Measurements from ENCODE around the gene ZBTB25.

Gene ZBTB25, protein sequence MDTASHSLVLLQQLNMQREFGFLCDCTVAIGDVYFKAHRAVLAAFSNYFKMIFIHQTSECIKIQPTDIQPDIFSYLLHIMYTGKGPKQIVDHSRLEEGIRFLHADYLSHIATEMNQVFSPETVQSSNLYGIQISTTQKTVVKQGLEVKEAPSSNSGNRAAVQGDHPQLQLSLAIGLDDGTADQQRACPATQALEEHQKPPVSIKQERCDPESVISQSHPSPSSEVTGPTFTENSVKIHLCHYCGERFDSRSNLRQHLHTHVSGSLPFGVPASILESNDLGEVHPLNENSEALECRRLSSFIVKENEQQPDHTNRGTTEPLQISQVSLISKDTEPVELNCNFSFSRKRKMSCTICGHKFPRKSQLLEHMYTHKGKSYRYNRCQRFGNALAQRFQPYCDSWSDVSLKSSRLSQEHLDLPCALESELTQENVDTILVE

DNA sequence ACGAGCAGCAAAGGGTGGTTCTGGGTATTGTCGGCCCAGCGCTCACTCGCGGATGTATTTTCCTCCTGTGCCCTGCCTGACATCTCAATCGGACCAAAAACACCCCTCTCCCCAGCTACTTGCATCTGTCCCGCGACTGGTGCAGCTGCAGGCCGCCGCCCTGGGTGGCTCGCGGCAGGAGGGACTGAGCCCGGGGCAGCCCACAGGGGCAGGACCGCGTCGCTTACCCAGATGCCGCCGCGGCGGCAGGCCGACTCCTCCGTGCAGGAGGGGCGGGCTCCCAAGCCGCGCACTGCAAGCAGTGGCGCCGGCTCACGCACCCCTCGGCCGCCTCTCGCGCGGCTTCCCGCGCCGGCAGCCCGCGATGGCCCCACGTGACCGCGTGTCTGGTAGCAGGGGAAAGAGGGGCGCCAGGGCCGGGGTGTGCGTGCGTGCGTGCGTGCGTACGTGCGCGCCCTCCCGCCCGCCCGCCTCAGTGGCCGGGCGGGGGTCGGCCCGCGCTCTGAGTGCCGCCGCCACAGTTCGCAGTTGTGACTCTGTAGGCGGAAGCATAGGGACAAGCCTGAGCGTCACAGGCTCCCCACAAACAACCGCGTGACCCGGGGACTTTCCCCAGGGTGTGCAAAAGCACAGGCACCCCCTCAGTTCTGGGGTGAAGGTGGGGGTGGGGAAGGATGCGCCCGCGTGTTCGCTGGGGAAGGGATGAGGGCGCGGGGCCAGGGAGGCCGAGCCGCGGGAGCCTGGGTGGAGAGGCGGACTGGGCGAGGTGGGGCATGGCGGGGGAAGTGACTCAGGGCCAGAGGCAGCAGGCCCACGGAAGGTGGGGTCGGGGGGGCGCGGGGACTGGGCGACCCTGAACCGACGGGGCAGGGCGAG, at the start of gene ZBTB25:
Gene ZBTB25 (minus strand): TSS at position 405 of the 876 bp plus-strand sequence. CDS start 13,305 bp downstream, outside the sequence.
- H3K27ac ChIP-seq (ENCODE audit: low read length): peak within 1 kb of the TSS; percentile 99
- H3K36me3 ChIP-seq (ENCODE audit: control insufficient read depth in 2 of 2, insufficient read depth in 2 of 2, low read length in 2 of 2): no peaks in the 10 kb centered on the region
- H3K9me3 ChIP-seq (ENCODE audit: control insufficient read depth in 2 of 2, low read length in 2 of 2): no peaks in the 10 kb centered on the region
- peak within 1 kb of the TSS; percentile 93 to 96 for H3K9ac ChIP-seq (ENCODE audit: low read length in 2 of 2)
- H3K27me3 ChIP-seq (ENCODE audit: control insufficient read depth in 1 of 2, insufficient read depth in 2 of 2, low read length in 2 of 2): no peaks in the 10 kb centered on the region
- peaks cover 21% of the 10 kb centered on the region for H3K4me1 ChIP-seq (ENCODE audit: control insufficient read depth, insufficient read depth, low read length)
- H3K4me3 ChIP-seq (ENCODE audit: low read length in 2 of 2): peak within 1 kb of the TSS; percentile 66 to 93

DNA sequence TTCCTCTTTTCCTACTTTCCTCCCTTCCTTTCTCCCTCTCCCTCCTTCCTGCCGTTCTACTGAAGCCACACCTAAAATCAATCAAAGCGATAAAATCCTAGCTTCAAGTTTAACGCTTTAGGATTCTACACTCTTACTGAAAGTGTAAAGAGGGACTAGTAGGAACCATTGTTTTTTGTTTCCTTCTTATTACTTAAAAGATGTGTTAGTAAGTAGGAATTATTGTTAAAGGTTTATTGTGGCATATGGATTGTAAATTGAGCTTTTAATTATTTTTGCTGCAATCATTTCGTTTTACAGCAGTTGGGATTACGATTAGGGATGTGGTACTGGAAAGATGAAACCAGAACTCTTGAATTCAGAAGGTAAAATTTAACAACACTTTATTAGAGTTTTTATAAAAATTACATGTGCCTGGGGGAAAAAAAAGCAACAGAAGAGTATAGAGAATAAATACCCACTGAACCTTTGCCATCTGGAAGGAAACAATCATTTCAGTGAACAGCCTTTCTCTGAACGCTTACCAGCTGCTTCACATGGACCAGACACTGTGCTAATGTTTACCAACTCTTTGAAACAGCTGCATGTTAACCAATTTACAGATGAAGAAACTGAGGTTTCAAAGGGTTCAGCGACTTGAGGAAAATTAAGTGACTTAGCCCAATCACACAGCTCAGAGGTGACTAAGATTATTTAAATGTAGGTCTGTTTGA, 47.1 kb upstream of the ZBTB25 start:
- Histone ChIP-seq H3K9ac (ENCODE audit: low read length in 2 of 2) (no peak overlapping the region), H3K4me3 (ENCODE audit: low read length in 2 of 2) (no peak overlapping the region), H3K4me1 (ENCODE audit: control insufficient read depth, insufficient read depth, low read length) (peaks cover 7% of the 10 kb centered on the region), H3K27ac (ENCODE audit: low read length) (no peak overlapping the region), H3K27me3 (ENCODE audit: control insufficient read depth in 1 of 2, insufficient read depth in 2 of 2, low read length in 2 of 2) (peaks cover 0 to 3% of the 10 kb centered on the region in 2 donors), H3K36me3 (ENCODE audit: control insufficient read depth in 2 of 2, insufficient read depth in 2 of 2, low read length in 2 of 2) (no peaks in the 10 kb centered on the region), H3K9me3 (ENCODE audit: control insufficient read depth in 2 of 2, low read length in 2 of 2) (no peaks in the 10 kb centered on the region)

DNA sequence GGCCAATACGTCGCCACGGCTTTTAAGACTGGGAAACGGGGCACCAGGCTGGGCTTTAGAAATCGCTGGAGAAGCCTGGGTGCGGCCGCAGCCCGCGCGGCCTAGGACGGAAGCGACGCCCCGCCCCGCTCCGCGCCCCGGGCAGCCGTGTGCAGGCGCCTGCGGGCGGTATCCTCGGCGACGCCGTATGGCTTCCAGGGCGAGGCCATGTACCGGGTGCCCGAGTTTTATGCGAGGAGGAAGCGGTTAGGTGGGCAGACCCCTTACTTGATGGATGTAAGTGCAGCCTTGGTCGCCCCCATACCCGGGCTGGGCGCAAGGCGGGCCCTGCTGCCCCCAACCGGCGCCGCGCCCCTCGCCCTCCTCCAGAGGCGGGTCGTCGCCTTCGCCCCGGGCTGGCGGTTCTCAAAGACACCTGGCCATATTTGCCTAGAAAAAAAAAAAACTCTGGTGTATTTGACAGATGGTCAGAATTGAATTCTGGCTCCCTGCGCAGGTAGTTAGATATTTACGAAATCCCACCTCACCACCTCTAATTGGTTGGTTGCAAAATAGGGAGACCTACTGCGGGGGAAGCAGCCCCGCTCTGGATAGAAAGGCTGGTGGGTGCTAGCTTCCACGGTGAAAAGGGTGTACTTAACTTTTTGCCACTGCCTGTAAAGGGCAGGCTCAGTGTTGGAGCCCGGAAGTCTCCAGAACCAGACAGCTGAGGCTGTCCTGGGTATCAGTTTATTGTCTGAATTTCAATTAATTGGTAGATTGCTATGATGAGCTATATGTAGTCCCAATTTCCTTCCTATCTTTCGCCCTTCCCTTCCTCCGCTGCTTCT, 46.4 kb upstream of the ZBTB25 start, which contains the start of gene PPP1R36:
Gene PPP1R36 (plus strand): TSS at position 171 of the 830 bp plus-strand sequence. CDS start 37 bp downstream, at position 208.
- peaks cover 7% of the 10 kb centered on the region for H3K4me1 ChIP-seq (ENCODE audit: control insufficient read depth, insufficient read depth, low read length)
- peak within 1 kb of the TSS; percentile 46 to 66 for H3K4me3 ChIP-seq (ENCODE audit: low read length in 2 of 2)
- H3K27ac ChIP-seq (ENCODE audit: low read length): no peak within 1 kb of the TSS
- no peaks in the 10 kb centered on the region for H3K9me3 ChIP-seq (ENCODE audit: control insufficient read depth in 2 of 2, low read length in 2 of 2)
- H3K36me3 ChIP-seq (ENCODE audit: control insufficient read depth in 2 of 2, insufficient read depth in 2 of 2, low read length in 2 of 2): no peaks in the 10 kb centered on the region
- peaks cover 0 to 3% of the 10 kb centered on the region in 2 donors for H3K27me3 ChIP-seq (ENCODE audit: control insufficient read depth in 1 of 2, insufficient read depth in 2 of 2, low read length in 2 of 2)
- H3K9ac ChIP-seq (ENCODE audit: low read length in 2 of 2): peak within 1 kb of the TSS in 1 of 2 donors; percentile 29

DNA sequence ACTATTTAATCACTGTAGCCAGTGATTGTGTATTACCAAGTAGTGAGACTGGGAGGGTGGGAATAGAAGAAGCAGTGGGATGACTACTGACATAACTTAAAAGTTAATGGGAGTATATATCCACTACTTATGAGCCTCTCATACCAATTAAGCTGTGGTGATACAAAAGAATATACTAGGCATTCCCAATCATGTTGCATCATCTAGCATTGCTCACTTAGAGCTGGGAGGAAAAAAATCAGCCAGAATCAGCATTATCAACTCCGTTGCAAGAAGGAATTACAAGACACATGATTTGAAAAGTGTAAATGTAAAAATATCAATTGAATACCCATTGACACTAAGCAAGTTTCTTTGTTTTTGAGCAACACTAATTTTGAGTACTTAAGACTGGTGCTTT, 45.4 kb upstream of the ZBTB25 start:
- H3K27me3 ChIP-seq (ENCODE audit: control insufficient read depth in 1 of 2, insufficient read depth in 2 of 2, low read length in 2 of 2): peaks cover 0 to 3% of the 10 kb centered on the region in 2 donors
- H3K9me3 ChIP-seq (ENCODE audit: control insufficient read depth in 2 of 2, low read length in 2 of 2): no peaks in the 10 kb centered on the region
- H3K27ac ChIP-seq (ENCODE audit: low read length): no peak overlapping the region
- no peak overlapping the region for H3K9ac ChIP-seq (ENCODE audit: low read length in 2 of 2)
- H3K4me3 ChIP-seq (ENCODE audit: low read length in 2 of 2): no peak overlapping the region
- H3K36me3 ChIP-seq (ENCODE audit: control insufficient read depth in 2 of 2, insufficient read depth in 2 of 2, low read length in 2 of 2): no peaks in the 10 kb centered on the region
- peaks cover 7% of the 10 kb centered on the region for H3K4me1 ChIP-seq (ENCODE audit: control insufficient read depth, insufficient read depth, low read length)

DNA sequence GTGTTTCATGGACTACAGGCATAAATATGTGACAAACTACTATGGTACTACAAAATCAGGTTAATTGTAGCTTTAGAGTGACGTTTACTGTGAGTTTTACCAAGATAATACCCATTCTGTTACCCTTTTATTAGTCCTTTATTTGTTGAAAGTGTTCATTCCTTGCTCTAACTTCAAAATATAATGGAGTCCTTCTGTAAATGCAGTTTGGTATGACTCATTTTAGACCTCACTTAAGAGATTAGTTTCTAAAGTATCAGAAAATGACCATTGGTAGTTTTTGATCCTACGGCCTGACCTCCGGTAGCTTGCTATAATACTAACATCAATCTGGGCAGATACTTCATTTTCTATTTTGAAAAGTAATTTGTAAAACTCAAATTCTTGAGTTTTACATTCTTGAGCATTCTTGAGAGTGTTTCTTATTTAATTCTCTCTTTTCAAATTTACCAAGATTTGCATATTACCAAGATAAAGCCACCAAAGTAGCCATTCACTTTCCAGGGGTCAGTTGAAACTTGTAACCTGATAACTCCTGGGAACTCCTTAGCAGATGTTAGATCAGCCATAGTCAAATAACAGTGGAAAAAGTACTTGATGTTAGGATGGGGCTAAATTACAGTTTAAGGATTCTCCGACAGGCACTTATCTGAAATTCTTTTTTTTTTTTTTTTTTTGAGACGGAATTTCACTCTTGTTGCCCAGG, 41.1 kb upstream of the ZBTB25 start:
- Histone ChIP-seq H3K36me3 (ENCODE audit: control insufficient read depth in 2 of 2, insufficient read depth in 2 of 2, low read length in 2 of 2) (no peaks in the 10 kb centered on the region), H3K27ac (ENCODE audit: low read length) (no peak overlapping the region), H3K4me3 (ENCODE audit: low read length in 2 of 2) (no peak overlapping the region), H3K9ac (ENCODE audit: low read length in 2 of 2) (no peak overlapping the region), H3K9me3 (ENCODE audit: control insufficient read depth in 2 of 2, low read length in 2 of 2) (no peaks in the 10 kb centered on the region), H3K27me3 (ENCODE audit: control insufficient read depth in 1 of 2, insufficient read depth in 2 of 2, low read length in 2 of 2) (no peaks in the 10 kb centered on the region), H3K4me1 (ENCODE audit: control insufficient read depth, insufficient read depth, low read length) (peaks cover 14% of the 10 kb centered on the region)

DNA sequence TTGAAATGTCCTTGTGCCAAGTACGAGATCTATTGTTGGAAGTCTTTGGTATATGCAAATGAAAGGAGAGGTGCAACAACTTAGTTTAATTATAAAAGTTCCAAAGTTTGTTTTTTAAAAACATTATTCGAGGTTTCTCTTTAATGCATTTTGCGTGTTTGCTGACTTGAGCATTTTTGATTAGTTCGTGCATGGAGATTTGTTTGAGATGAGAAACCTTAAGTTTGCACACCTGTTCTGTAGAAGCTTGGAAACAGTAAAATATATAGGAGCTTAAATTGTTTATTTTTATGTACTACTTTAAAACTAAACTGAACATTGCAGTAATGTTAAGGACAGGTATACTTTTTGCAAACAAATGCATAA, 39.2 kb upstream of the ZBTB25 start:
- Histone ChIP-seq H3K27ac (ENCODE audit: low read length) (no peak overlapping the region), H3K9ac (ENCODE audit: low read length in 2 of 2) (no peak overlapping the region)

DNA sequence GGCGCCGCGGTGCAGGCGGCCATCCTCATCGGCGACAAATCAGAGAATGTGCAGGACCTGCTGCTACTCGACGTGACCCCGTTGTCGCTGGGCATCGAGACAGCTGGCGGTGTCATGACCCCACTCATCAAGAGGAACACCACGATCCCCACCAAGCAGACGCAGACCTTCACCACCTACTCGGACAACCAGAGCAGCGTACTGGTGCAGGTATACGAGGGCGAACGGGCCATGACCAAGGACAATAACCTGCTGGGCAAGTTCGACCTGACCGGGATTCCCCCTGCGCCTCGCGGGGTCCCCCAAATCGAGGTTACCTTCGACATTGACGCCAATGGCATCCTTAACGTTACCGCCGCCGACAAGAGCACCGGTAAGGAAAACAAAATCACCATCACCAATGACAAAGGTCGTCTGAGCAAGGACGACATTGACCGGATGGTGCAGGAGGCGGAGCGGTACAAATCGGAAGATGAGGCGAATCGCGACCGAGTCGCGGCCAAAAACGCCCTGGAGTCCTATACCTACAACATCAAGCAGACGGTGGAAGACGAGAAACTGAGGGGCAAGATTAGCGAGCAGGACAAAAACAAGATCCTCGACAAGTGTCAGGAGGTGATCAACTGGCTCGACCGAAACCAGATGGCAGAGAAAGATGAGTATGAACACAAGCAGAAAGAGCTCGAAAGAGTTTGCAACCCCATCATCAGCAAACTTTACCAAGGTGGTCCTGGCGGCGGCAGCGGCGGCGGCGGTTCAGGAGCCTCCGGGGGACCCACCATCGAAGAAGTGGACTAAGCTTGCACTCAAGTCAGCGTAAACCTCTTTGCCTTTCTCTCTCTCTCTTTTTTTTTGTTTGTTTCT, 38.6 kb upstream of the ZBTB25 start:
- Histone ChIP-seq H3K4me1 (ENCODE audit: control insufficient read depth, insufficient read depth, low read length) (peaks cover 18% of the 10 kb centered on the region), H3K4me3 (ENCODE audit: low read length in 2 of 2) (peak overlapping the region; percentile 81), H3K27ac (ENCODE audit: low read length) (no peak overlapping the region), H3K27me3 (ENCODE audit: control insufficient read depth in 1 of 2, insufficient read depth in 2 of 2, low read length in 2 of 2) (no peaks in the 10 kb centered on the region), H3K36me3 (ENCODE audit: control insufficient read depth in 2 of 2, insufficient read depth in 2 of 2, low read length in 2 of 2) (no peaks in the 10 kb centered on the region), H3K9me3 (ENCODE audit: control insufficient read depth in 2 of 2, low read length in 2 of 2) (no peaks in the 10 kb centered on the region), H3K9ac (ENCODE audit: low read length in 2 of 2) (peak overlapping the region in 1 of 2 donors; percentile 53)

More for the DNA sequence above, 39.2 kb upstream of the ZBTB25 start:
- Histone ChIP-seq H3K9me3 (ENCODE audit: control insufficient read depth in 2 of 2, low read length in 2 of 2) (no peaks in the 10 kb centered on the region), H3K4me1 (ENCODE audit: control insufficient read depth, insufficient read depth, low read length) (peaks cover 18% of the 10 kb centered on the region), H3K27me3 (ENCODE audit: control insufficient read depth in 1 of 2, insufficient read depth in 2 of 2, low read length in 2 of 2) (no peaks in the 10 kb centered on the region), H3K4me3 (ENCODE audit: low read length in 2 of 2) (peak overlapping the region; percentile 81), H3K36me3 (ENCODE audit: control insufficient read depth in 2 of 2, insufficient read depth in 2 of 2, low read length in 2 of 2) (no peaks in the 10 kb centered on the region)

DNA sequence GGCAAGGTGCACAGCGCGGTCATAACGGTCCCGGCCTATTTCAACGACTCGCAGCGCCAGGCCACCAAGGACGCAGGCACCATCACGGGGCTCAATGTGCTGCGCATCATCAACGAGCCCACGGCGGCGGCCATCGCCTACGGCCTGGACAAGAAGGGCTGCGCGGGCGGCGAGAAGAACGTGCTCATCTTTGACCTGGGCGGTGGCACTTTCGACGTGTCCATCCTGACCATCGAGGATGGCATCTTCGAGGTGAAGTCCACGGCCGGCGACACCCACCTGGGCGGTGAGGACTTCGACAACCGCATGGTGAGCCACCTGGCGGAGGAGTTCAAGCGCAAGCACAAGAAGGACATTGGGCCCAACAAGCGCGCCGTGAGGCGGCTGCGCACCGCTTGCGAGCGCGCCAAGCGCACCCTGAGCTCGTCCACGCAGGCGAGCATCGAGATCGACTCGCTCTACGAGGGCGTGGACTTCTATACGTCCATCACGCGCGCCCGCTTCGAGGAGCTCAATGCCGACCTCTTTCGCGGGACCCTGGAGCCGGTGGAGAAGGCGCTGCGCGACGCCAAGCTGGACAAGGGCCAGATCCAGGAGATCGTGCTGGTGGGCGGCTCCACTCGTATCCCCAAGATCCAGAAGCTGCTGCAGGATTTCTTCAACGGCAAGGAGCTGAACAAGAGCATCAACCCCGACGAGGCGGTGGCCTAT, 37.8 kb upstream of the ZBTB25 start:
- Histone ChIP-seq H3K4me3 (ENCODE audit: low read length in 2 of 2) (peak overlapping the region; percentile 81), H3K4me1 (ENCODE audit: control insufficient read depth, insufficient read depth, low read length) (peaks cover 18% of the 10 kb centered on the region), H3K27ac (ENCODE audit: low read length) (no peak overlapping the region), H3K27me3 (ENCODE audit: control insufficient read depth in 1 of 2, insufficient read depth in 2 of 2, low read length in 2 of 2) (no peaks in the 10 kb centered on the region), H3K9me3 (ENCODE audit: control insufficient read depth in 2 of 2, low read length in 2 of 2) (no peaks in the 10 kb centered on the region), H3K9ac (ENCODE audit: low read length in 2 of 2) (peak overlapping the region in 1 of 2 donors; percentile 53), H3K36me3 (ENCODE audit: control insufficient read depth in 2 of 2, insufficient read depth in 2 of 2, low read length in 2 of 2) (no peaks in the 10 kb centered on the region)
